ENCODE results near the gene VANGL2.

DNA sequence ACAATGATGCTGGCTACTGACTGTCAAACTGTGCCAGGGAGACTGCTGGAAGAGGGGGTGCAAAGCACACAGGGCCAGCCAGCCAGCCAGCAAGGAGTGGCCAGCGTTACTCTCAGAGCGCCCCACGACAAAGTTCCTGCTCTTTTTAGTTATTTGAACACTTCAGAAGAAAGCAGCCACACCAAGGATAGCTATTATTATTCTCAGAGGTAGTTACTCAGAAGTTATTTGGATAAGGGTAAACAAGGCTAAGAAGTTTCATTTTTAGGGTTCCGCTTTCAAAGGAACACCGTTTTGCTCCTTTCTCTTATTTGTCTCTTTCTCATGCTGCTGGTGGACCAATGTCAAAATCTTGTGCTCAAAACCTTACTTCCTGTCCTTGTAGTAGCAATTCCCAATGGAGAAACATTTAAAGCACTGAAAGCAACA lies 59.9 kb downstream of the VANGL2 start:
- no peak for TF ChIP-seq POLR2A (IDR thresholded peaks at IDR 0.05)
- TF ChIP-seq, protein P1, sequence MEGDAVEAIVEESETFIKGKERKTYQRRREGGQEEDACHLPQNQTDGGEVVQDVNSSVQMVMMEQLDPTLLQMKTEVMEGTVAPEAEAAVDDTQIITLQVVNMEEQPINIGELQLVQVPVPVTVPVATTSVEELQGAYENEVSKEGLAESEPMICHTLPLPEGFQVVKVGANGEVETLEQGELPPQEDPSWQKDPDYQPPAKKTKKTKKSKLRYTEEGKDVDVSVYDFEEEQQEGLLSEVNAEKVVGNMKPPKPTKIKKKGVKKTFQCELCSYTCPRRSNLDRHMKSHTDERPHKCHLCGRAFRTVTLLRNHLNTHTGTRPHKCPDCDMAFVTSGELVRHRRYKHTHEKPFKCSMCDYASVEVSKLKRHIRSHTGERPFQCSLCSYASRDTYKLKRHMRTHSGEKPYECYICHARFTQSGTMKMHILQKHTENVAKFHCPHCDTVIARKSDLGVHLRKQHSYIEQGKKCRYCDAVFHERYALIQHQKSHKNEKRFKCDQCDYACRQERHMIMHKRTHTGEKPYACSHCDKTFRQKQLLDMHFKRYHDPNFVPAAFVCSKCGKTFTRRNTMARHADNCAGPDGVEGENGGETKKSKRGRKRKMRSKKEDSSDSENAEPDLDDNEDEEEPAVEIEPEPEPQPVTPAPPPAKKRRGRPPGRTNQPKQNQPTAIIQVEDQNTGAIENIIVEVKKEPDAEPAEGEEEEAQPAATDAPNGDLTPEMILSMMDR (IDR thresholded peaks at IDR 0.05): no peak
